ENCODE measurements around the gene KBTBD4. TPM values are rescaled to one million over a fixed set of nuclear protein-coding genes. Genes with fewer than 3 reads are reported as not detected.

The KBTBD4 gene
- total and polyA plus RNA-seq, 2 of the 8 experiments (the other 6 are each of a cell fraction or from before 2014, with no cell fraction given): 12.0 to 19.5 TPM

GRCh38 chr11:47545298-47545697, 33.5 kb downstream of the KBTBD4 start (continued):
- no peak for TF ChIP-seq JUN (IDR thresholded peaks at IDR 0.05; ENCODE audit: low read depth, low read length)
- TF ChIP-seq CTBP2 (IDR thresholded peaks at IDR 0.05; ENCODE audit: borderline replicate concordance, insufficient read depth, insufficient read length, low read length): no peak
- TF ChIP-seq SRF (IDR thresholded peaks at IDR 0.05; ENCODE audit: low read depth, low read length): no peak
- no peak for TF ChIP-seq SP4 (IDR thresholded peaks at IDR 0.05; ENCODE audit: low read length)
- no peak for TF ChIP-seq GABPA (IDR thresholded peaks at IDR 0.05; ENCODE audit: borderline replicate concordance, insufficient read depth, low read length)
